Measurements from ENCODE around the gene PRPSAP1. TPM values are rescaled to one million over a fixed set of nuclear protein-coding genes. Genes with fewer than 3 reads are reported as not detected.
A peak's percentile ranks its signal among the peaks of the same experiment; 100 is the strongest.

Gene PRPSAP1
- total RNA-seq (2022) (25.9 and 42.3 TPM in 2 replicates), Bru-seq, nascent RNA (percentile 46 among the genes with signal in this experiment), BruChase-seq, experiment 1, labeled RNA remaining after a 6-hour chase (percentile 71 among the genes with signal in this experiment), BruChase-seq, experiment 2, labeled RNA remaining after a 2-hour chase (percentile 58 among the genes with signal in this experiment)
- long read RNA-seq, transcript PRPSAP1-206 (10 exons, 3,660 nt): major isoform, 68 of 83 reads
- long read RNA-seq, partial matches to known transcripts: 4 of 83 reads
- long read RNA-seq, other reads (novel, unspliced or antisense): 11 of 83 reads

DNA sequence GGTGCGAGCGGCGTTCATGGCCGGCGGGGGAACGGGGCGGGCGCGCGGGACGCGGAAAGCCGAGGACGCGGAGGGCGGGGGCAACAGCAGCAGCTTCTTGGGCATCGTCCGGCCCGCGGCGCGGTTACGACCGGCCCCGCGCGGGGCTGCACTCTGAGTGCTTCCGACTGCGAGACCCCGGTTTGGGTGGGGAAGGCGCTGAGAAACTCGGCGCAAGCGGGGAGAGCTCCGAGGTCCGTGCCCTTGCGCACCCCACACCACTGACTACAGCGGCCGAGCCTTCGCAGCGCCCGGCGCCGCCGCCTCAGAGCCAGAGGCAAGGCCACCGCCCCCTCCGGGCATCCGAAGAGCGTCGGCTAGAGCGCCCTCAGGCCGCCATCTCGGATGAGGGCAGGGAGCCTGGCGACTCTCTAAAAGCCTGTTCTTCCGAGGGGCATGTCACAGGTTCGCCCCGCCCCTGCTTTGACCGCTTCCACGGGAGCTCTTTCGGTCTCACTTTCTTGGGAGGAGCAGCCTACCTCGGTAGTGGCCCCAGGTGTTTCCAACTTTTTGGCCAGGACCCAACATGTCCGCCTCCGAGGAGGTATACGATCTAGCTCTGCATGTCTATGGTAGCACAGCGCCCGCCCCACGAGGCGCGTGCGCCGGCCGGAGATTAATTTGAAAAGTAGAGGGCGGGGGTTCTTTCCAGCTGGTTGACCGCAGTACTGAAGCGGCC lies at the start of gene PRPSAP1:
TSS of gene PRPSAP1 (minus strand) at position 318 of the 718 bp plus-strand sequence. CDS start at position 105, 213 bp downstream.
- peak within 1 kb of the TSS; percentile 95 for H3K4me3 Mint-ChIP-seq (ENCODE audit: unreplicated experiment)
- CTCF ChIA-PET: interaction anchor here (0.6 to 2.6 kb wide), 12 partner anchors 8 to 304 kb away, joined by 3 to 20 read pairs (median 3); partner anchors contain the start of genes QRICH2 and SPHK1
- H3K36me3 Mint-ChIP-seq (ENCODE audit: insufficient read depth, unreplicated experiment): no peaks in the 10 kb centered on the region
- peak; percentile 35 for TF ChIP-seq CTCF (IDR thresholded peaks at IDR 0.05; ENCODE audit: unreplicated experiment)
- H3K9me3 Mint-ChIP-seq (ENCODE audit: unreplicated experiment): no peaks in the 10 kb centered on the region
- intact Hi-C loops (cut with micrococcal nuclease): no loop called here
- BruUV-seq (replicated peaks): no TSS peak
- peaks cover 8% of the 10 kb centered on the region for H3K4me1 Mint-ChIP-seq (ENCODE audit: insufficient read depth, unreplicated experiment)
- peak; percentile 94 for DNase-seq (ENCODE audit: unreplicated experiment)
- POLR2A ChIA-PET: interaction anchor here (0.7 to 3.6 kb wide), 26 partner anchors 8 to 413 kb away, joined by 3 to 49 read pairs (median 5); partner anchors contain the start of genes FBF1, JMJD6, METTL23 and RHBDF2
- H3K27me3 Mint-ChIP-seq (ENCODE audit: insufficient read depth, unreplicated experiment): no peaks in the 10 kb centered on the region
- peak within 1 kb of the TSS; percentile 98 for H3K27ac Mint-ChIP-seq (ENCODE audit: low read depth, unreplicated experiment)

- H3K36me3 Mint-ChIP-seq (ENCODE audit: insufficient read depth, unreplicated experiment): peaks cover 60% of the 10 kb centered on the region
- H3K9me3 Mint-ChIP-seq (ENCODE audit: unreplicated experiment): no peaks in the 10 kb centered on the region
- BruUV-seq (replicated peaks): no TSS peak
- ChIA-PET CTCF (interaction anchor here (0.6 to 1.3 kb wide), 6 partner anchors 9 to 113 kb away, joined by 3 to 4 read pairs (median 3); no protein-coding TSS in a partner anchor), POLR2A (no interaction called here)
- intact Hi-C loops (cut with micrococcal nuclease): no loop called here
- H3K27ac Mint-ChIP-seq (ENCODE audit: low read depth, unreplicated experiment): no peak overlapping the region
- H3K4me3 Mint-ChIP-seq (ENCODE audit: unreplicated experiment): no peak overlapping the region
- no peaks in the 10 kb centered on the region for H3K4me1 Mint-ChIP-seq (ENCODE audit: insufficient read depth, unreplicated experiment)
- TF ChIP-seq CTCF (IDR thresholded peaks at IDR 0.05; ENCODE audit: unreplicated experiment): no peak
- H3K27me3 Mint-ChIP-seq (ENCODE audit: insufficient read depth, unreplicated experiment): no peaks in the 10 kb centered on the region
- no peak for DNase-seq (ENCODE audit: unreplicated experiment)
Measured at GRCh38 chr17:76402711-76403110, 49.0 kb upstream of the PRPSAP1 start.

DNA sequence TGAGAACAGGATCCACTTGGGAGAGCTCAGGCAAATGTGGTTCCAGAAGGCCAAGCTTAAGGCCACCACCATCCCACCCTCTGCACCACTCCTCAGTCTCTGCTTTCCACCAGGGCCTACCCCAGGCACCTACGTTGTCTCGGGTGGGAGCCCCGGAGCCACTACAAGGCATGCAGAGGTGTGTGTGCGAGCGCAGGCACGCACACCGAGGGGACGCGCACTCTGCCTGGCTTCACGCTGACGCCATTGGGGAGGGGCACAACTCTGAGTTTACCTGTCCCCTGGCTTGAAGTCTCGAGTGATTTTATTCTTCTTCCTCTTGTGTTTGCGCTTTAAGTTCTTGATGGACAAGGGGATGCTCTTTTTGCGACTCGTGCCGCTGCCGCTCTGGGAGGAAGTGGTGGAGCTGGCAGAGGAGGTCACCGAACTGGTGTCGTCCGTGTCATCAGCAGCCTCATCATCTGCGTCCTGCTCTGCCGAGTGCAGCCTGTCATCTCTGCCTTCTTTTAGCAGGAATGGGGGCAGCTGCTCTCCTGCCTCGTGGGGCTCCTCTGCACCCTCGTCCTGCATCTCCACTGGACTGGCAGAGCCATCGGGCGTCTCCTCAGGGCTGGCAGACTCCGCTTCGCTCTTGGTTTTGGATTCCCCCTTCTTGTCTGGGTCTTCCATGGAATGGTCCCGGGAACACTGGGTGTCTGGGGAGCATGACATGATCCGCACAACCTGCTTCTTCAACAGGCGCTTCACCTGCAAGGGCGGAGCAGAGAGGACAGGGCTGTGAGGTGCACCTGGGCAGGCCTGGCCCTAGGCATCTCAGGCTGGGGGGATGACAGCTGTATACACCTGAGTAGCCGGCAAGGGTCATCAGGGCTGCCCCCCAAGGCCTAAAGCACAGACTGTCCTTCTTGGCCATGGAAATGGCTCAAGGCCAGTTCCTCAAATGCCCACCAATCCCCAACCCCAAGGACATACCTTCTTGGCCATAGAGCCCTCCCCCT lies 45.8 kb upstream of the PRPSAP1 start:
- Mint-ChIP-seq H3K27ac (ENCODE audit: low read depth, unreplicated experiment) (no peak overlapping the region), H3K4me1 (ENCODE audit: insufficient read depth, unreplicated experiment) (no peaks in the 10 kb centered on the region), H3K36me3 (ENCODE audit: insufficient read depth, unreplicated experiment) (peaks cover 78% of the 10 kb centered on the region), H3K9me3 (ENCODE audit: unreplicated experiment) (no peaks in the 10 kb centered on the region), H3K4me3 (ENCODE audit: unreplicated experiment) (no peak overlapping the region), H3K27me3 (ENCODE audit: insufficient read depth, unreplicated experiment) (no peaks in the 10 kb centered on the region)
- ChIA-PET CTCF (interaction anchor here (0.6 to 5.1 kb wide), 13 partner anchors 9 to 225 kb away, joined by 3 to 72 read pairs (median 7); partner anchors contain the start of gene SPHK1), POLR2A (no interaction called here)
- DNase-seq (ENCODE audit: unreplicated experiment): no peak
- BruUV-seq (replicated peaks): no TSS peak
- intact Hi-C loops (cut with micrococcal nuclease): no loop called here
- no peak for TF ChIP-seq CTCF (IDR thresholded peaks at IDR 0.05; ENCODE audit: unreplicated experiment)

All from MCF 10A (cell line).